ENCODE data around the gene PGGHG.
"Not testable (repeated sequence)": the region's sequence is repeated elsewhere in the genome, so short reads cannot be mapped to it uniquely, and the experiment has no call there.

Gene PGGHG

GRCh38 chr11:299081-299891, 10.4 kb downstream of the PGGHG start, which contains the start of gene IFITM5:
IFITM5 (minus strand) TSS chr11:299526; CDS start chr11:299490, 36 bp downstream.
- no peak for DNase-seq

DNA sequence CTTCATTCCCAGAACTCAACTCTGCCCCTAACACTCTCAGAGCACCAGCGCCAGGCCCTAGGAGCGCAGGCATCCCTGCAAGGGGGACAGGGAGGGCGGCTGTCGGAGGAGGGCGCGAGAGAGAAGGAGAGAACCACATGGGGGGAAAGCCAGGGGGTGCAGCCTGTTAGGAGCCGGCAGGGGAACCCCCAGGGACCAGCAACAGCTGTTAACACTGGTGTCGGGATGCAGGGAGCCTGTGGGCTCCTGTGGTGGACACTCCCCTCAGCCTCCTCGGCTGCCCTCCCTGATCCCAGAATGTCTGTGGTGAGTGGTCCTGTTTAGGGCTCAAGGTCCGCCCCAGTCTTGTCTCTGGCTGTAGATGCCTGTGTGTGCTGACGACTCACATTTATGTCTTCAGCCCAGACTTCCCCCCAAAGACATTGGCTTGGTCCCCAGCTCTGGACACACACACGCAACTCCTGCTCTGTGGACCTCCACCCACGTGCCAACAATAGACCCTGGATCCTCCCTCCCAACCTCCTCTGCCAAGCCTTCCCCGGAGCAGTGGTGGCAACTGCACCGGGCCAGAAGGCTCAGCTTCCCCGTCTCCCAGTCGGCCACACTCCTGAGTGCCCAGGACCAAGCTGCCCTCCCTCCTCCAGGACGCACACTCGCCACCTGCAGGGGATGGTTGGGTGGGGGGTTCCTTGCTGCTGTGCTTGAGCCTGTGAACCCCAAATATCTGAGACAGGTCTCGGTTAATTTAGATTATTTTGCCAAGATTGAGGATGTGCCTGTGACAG, 11.2 kb downstream of the PGGHG start:
- no peak for DNase-seq

DNA sequence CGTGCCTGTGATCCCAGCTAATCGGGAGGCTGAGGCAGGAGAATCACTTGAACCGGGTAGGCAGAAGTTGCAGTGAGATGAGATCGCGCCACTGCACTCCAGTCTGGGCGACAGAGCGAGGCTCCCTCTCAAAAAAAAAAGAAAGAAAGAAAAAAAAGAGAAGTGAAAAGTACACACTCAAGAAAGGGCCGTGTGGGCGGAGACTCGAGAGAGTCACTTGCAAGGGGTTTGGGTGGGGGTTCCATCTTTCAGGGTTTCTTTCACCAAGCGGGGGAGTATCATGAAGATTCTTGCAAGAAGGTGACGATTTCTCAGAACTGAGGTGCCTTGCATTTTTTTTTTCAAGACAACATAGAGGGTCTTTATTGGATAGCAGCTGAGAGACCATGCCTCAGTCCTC, 14.4 kb downstream of the PGGHG start:
- DNase-seq: no peak

- no peak for DNase-seq
These were observed 15.2 kb downstream of the PGGHG start for GRCh38 chr11:304061-304506.

DNA sequence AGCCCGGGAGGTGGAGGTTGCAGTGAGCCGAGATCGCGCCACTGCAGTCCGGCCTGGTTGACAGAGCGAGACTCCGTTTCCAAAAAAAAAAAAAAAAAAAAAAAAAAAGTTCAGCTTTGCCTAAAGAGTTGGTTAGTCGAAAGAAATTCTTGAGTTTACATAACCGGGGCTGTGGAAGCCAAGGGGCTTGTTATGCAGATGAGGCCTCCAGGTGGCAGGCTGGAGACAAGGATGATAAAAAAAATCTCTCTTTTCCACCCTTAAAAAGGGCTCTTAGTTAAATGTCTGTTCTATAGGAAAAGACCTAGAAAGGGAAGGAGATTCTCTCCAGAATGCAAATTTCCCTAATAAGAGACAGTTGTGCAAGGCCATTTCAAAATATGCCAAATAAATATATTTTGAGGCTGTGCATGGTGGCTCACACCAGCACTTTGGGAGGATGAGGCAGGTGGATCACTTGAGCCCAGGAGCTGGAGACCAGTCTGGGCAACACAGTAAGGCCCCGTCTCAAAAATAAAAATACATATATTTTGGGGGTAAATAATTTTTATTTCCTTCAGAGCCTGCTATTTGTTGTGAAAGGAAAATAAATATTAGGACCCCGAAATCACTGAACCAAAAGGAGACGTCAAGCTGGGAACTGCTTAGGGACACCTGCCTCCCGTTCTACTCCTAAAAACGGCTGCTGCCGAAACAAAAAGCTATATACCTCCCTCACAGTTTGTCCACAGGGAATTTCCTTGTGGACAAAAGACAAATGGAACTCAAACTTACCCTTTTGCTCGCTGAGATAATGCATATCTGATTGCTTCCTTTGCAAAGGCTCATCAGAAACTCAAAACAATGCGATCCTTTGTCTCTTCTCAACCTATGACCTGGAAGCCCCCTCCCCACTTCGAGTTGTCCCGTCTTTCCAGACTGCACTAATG, 16.3 kb downstream of the PGGHG start:
- DNase-seq: no peak

DNA sequence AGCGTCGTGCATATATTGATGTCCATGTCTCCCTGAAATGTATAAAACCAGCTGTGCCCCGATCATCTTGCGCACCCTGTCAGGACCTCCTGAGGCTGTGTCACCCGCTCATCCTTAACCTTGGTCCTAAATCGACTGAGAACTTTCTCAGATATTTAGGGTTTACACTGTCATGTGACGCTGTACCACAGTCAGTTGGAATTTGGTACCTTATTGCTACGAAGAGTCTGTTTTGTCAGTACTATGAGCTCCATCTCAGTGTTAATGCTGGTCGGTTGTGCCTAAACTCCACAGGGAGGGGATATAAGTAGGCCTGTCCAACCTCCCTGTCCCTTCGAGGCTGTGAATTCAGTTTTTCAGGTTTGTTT, 16.9 kb downstream of the PGGHG start:
- DNase-seq: no peak

- no peak for DNase-seq
These were observed 17.9 kb downstream of the PGGHG start for GRCh38 chr11:306645-307371.

- DNase-seq: peak; percentile 80
These were observed 19.1 kb downstream of the PGGHG start, which contains the start of gene IFITM2 for GRCh38 chr11:307766-308708. IFITM2 (plus strand) TSS chr11:307816; CDS start chr11:308193, 377 bp downstream.

DNA sequence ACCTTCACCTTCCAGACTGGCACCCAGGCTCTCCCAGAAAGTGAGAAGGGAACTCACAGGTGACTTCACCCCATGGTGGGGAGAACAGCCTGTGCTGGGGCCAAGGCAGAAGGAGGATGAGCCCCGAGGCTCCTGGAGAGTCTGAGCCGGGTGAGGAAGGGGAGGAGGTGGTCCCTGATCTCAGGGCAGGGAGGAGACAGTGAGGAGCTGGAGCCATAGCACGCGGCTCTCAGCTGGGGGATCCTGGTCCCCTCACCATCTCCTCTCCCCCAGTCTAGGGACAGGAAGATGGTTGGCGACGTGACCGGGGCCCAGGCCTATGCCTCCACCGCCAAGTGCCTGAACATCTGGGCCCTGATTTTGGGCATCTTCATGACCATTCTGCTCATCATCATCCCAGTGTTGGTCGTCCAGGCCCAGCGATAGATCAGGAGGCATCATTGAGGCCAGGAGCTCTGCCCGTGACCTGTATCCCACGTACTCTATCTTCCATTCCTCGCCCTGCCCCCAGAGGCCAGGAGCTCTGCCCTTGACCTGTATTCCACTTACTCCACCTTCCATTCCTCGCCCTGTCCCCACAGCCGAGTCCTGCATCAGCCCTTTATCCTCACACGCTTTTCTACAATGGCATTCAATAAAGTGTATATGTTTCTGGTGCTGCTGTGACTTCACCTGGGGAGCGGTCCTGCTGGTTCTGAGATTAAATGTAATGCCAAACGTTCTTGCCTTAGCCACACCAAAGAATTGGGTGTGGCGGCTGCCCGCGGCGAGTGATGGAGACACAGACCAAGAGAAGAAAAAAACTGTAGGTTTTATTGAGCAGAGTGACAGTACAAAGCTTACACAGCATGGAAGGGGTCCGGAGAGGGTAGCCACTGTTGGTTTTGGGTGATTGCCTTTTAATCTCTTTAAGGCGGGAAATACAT, 20.1 kb downstream of the PGGHG start:
- not testable (repeated sequence) for DNase-seq

- DNase-seq: not testable (repeated sequence)
These were observed 21.1 kb downstream of the PGGHG start for GRCh38 chr11:309979-310572.

DNA sequence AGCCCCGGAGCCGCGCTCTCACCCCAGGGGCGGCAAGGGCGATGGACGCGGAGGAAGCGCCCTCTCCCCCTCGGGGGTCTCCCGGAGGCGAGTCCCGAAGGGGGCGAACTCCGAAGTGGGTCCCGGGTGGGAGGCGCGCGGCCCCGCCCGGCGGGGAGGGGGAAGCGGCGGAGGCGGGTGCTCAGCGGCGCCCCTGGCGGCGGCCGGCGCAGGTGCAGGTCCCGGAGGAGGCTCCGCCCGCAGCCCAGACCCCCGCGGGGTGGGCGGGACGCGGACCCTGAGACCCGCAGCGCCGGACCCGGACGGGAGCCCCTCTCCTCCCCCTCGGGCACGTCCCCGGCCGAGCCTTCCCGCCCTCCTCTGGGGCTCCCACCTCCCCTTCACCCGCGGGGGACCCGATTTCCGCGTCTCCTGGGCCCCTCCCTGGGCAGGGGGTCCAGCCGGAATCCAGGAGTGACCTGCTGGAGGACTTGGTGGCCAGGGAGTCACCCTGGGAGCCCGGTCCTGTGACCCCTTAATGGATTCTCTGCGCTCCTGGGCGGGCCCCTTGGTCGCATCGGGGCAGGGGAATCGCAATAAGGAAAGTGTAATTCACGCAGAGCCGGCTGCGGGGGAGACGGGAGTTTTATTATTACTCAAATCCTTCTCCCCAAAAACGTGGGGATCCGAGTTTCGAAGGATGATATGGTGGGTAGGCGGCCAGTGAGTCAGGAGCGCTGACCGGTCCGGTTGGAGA, 22.3 kb downstream of the PGGHG start:
- not testable (repeated sequence) for DNase-seq

DNA sequence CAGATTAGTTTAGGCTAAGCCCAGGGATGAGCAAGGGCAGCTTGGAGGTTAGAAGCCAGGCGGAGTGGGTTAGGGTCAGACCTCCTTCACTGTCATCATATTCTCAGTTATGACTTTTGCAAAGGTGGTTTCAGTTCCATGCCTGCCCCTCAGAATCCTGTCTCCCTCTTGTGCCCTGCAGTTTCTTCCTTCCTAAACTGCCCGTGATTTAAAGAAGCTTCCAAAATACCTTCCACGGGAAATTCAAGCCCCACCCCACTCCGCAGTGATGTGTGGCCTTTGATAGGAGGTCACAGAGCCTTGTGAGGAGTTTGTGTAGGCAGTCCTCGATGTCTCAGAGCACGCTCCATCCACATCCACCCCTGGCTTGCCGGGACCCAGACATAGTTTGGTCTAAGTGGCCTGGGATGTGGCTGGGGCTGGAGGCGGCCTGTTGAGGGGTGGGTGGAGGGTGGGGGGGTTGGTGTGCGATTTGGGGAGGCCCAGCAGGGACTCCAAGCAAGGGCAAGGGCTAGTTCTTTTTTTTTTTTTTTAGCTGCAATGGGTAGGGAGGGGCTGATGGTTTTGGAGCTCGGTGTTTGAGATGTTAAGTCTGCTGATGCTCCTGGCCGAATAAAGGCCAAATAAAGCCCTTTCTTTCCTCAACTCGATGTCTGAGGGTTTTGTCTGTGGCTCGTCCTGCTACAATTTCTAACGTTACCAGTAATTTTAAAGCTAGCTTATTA, 23.3 kb downstream of the PGGHG start:
- DNase-seq: no peak

DNA sequence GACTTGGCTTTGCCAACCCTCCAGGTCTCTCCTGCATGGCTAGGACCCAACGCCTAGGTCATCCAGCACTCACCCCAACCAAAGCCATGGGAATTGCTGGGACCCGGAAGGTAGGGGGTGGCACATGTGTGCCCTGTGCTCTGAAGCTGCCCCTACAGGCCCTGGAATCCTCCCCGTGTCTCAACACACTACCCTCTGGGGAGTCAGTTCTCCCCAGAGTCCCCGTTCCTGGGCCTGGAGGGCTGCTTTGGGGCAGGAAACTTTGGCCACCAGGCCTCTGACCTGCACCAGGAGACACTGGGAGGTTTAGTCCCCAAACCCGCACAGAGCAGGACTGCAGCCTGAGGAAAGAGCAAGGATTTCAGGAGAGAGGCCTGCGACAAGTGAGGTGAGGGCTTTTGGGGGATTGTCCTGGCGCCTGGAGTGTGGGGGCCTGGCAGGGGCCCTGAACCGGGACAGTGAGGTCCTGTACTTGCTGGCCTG, 24.4 kb downstream of the PGGHG start:
- DNase-seq: no peak

DNA sequence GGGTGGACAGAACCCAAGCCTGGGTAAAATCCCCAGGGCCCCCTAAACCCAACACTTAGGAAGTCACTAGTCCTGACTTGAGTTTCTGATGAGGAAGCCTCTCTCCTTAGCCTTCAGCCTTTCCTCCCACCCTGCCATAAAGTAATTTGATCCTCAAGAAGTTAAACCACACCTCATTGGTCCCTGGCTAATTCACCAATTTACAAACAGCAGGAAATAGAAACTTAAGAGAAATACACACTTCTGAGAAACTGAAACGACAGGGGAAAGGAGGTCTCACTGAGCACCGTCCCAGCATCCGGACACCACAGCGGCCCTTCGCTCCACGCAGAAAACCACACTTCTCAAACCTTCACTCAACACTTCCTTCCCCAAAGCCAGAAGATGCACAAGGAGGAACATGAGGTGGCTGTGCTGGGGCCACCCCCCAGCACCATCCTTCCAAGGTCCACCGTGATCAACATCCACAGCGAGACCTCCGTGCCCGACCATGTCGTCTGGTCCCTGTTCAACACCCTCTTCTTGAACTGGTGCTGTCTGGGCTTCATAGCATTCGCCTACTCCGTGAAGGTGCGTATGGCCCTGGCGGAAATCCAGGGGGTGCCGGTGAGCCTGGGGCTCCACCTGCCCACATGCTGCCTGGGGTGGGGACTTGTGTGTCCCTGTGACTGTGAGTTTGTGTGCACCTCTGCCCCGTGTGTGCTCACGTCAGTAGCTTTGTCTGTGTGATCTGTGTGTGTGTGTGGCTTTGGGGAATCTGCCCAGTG, 25.0 kb downstream of the PGGHG start, which contains the start of gene IFITM1:
IFITM1 (plus strand) TSS at position 254 of the 767 bp plus-strand sequence; CDS start at position 385, 131 bp downstream.
- DNase-seq: no peak

- DNase-seq: not testable (repeated sequence)
These were observed 25.6 kb downstream of the PGGHG start for GRCh38 chr11:314554-314875.

DNA sequence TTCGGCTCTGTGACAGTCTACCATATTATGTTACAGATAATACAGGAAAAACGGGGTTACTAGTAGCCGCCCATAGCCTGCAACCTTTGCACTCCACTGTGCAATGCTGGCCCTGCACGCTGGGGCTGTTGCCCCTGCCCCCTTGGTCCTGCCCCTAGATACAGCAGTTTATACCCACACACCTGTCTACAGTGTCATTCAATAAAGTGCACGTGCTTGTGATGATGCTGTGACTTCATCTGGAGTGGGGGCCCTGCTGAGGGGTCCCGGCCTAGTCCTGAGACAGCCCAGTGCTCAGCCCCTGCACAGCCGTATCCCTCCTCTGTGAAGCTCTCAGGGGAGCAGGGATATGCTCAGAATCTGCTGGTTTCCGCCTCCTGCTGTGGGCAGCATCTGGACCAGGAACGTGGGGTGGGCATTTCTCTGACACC, 26.1 kb downstream of the PGGHG start:
- DNase-seq: no peak

GRCh38 chr11:315516-315994, 26.6 kb downstream of the PGGHG start:
- no peak for DNase-seq
